CD4-positive, CD25-positive, alpha-beta regulatory T cell (primary cell): Measurements from ENCODE around the gene SH3BP1. TPM values are rescaled to one million over a fixed set of nuclear protein-coding genes. Genes with fewer than 3 reads are reported as not detected.
"Not testable (repeated sequence)": the region's sequence is repeated elsewhere in the genome, so short reads cannot be mapped to it uniquely, and the experiment has no call there.

ENCODE experiments used
- ATAC-seq, 2 donors: fragments of 150-1000 bp; cut with Tn5 transposase; one replicate each; pipeline ENCODE4 v1.10.0; 2021; ENCODE audit warnings: low read depth in 2 of 2, moderate number of reproducible peaks in 2 of 2, moderate library complexity in 1 of 2
- DNase-seq, 3 donors: peaks; one replicate each; pipeline versions ENCODE4 v3.0.0 to v3.0.0-alpha.2; 2012 to 2022; ENCODE audit warnings: mixed read lengths in 1 of 3
- H3K27ac ChIP-seq: one replicate; pipeline ENCODE4 v1.7.0; 2013; ENCODE audit warnings: mild to moderate bottlenecking, low read length; ENCODE audit not compliant: insufficient read depth, poor library complexity, severe bottlenecking
- H3K27me3 ChIP-seq: one replicate; pipeline ENCODE4 v1.7.0; 2013; ENCODE audit warnings: low read length; ENCODE audit not compliant: control insufficient read depth, insufficient read depth
- H3K36me3 ChIP-seq: one replicate; pipeline ENCODE4 v1.7.0; 2013; ENCODE audit warnings: mild to moderate bottlenecking, low read length, moderate library complexity; ENCODE audit not compliant: control insufficient read depth, insufficient read depth
- H3K4me1 ChIP-seq: 2 replicates; pipeline ENCODE4 v1.7.0; 2013; ENCODE audit warnings: mild to moderate bottlenecking, low read length; ENCODE audit not compliant: insufficient read depth, control insufficient read depth, poor library complexity, severe bottlenecking
- H3K4me3 ChIP-seq: one replicate; pipeline ENCODE4 v1.7.0; 2013; ENCODE audit warnings: low read depth, mild to moderate bottlenecking, low read length, moderate library complexity
- H3K9me3 ChIP-seq, 2 experiments: 1 replicate in 1 of 2; 2 replicates in 1 of 2; pipeline ENCODE4 v1.7.0; 2013; ENCODE audit warnings: low read length in 2 of 2, mild to moderate bottlenecking in 1 of 2, moderate library complexity in 1 of 2; ENCODE audit not compliant: control insufficient read depth in 2 of 2
- H3K27ac Mint-ChIP-seq, 3 donors: one replicate each; pipeline ENCODE4 v1.8.0; 2020 to 2022; ENCODE audit warnings: mild to moderate bottlenecking in 3 of 3, mixed read lengths in 3 of 3, moderate library complexity in 2 of 3
- H3K27me3 Mint-ChIP-seq: one replicate; pipeline ENCODE4 v1.8.0; 2022; ENCODE audit warnings: mild to moderate bottlenecking, mixed read lengths
- H3K36me3 Mint-ChIP-seq: one replicate; pipeline ENCODE4 v1.8.0; 2020; ENCODE audit warnings: mixed read lengths
- H3K4me1 Mint-ChIP-seq, 4 donors: one replicate each; pipeline ENCODE4 v1.8.0; 2020 to 2022; ENCODE audit warnings: mixed read lengths in 4 of 4, mild to moderate bottlenecking in 1 of 4
- H3K4me3 Mint-ChIP-seq, 4 donors: one replicate each; pipeline ENCODE4 v1.8.0; 2020 to 2022; ENCODE audit warnings: mild to moderate bottlenecking in 4 of 4, mixed read lengths in 4 of 4, moderate library complexity in 3 of 4
- H3K9me3 Mint-ChIP-seq, 7 donors: one replicate each; pipeline ENCODE4 v1.8.0; 2020 to 2022; ENCODE audit warnings: mixed read lengths in 7 of 7, mild to moderate bottlenecking in 3 of 7, moderate library complexity in 2 of 7
- polyA plus RNA-seq, 4 donors: library from polyadenylated mRNA; unstranded; fragments of 300-500 nt; fragmentation: Illumina TruSeq; gene quantifications; one replicate each; pipeline ENCODE4 v1.2.3, GENCODE V29; 2021
- total RNA-seq: library from RNA; stranded (reverse); gene quantifications from one replicate; pipeline ENCODE4 v1.2.3, GENCODE V29; 2022

Gene SH3BP1
- total and polyA plus RNA-seq, 5 donors from 2014 or later: 10.1 to 126 (median 17.2) TPM

- H3K36me3 ChIP-seq: no peaks in the 10 kb centered on the region
- no peak overlapping the region for H3K27ac ChIP-seq
- Mint-ChIP-seq H3K36me3 (no peaks in the 10 kb centered on the region), H3K27ac (peak overlapping the region in 2 of 3 donors; percentile 49 to 60), H3K4me3 (peak overlapping the region in 1 of 4 donors; percentile 23), H3K4me1 (peaks cover 5 to 39% (median 27%) of the 10 kb centered on the region in 4 donors), H3K9me3 (peaks cover 0 to 2% (median 0%) of the 10 kb centered on the region in 7 donors), H3K27me3 (peaks cover 11% of the 10 kb centered on the region)
- H3K4me3 ChIP-seq: no peak overlapping the region
- H3K4me1 ChIP-seq: peaks cover 21% of the 10 kb centered on the region
- DNase-seq (no peak), ATAC-seq (no peak)
- H3K9me3 ChIP-seq: no peaks in the 10 kb centered on the region
- no peaks in the 10 kb centered on the region for H3K27me3 ChIP-seq
Measured at GRCh38 chr22:37601540-37602442, 37.7 kb upstream of the SH3BP1 start.

- not testable (repeated sequence) for DNase-seq, H3K9me3 Mint-ChIP-seq, H3K36me3 ChIP-seq, H3K27ac ChIP-seq, H3K36me3 Mint-ChIP-seq, H3K27me3 Mint-ChIP-seq, H3K9me3 ChIP-seq, H3K27ac Mint-ChIP-seq, H3K27me3 ChIP-seq, H3K4me3 ChIP-seq, ATAC-seq
- H3K4me1 ChIP-seq: peaks cover 30% of the 10 kb centered on the region
- H3K4me1 Mint-ChIP-seq: peaks cover 5 to 48% (median 31%) of the 10 kb centered on the region in 4 donors
- H3K4me3 Mint-ChIP-seq: peak overlapping the region in 1 of 4 donors; percentile 23
Measured at GRCh38 chr22:37602546-37603277, 36.8 kb upstream of the SH3BP1 start.

- peak overlapping the region in 3 of 4 donors; percentile 41 to 60 (median 44) for H3K4me3 Mint-ChIP-seq
- Histone ChIP-seq H3K9me3 (no peaks in the 10 kb centered on the region), H3K4me3 (no peak overlapping the region), H3K4me1 (peaks cover 34% of the 10 kb centered on the region), H3K27me3 (no peaks in the 10 kb centered on the region), H3K27ac (no peak overlapping the region), H3K36me3 (no peaks in the 10 kb centered on the region)
- H3K36me3 Mint-ChIP-seq: no peaks in the 10 kb centered on the region
- H3K9me3 Mint-ChIP-seq: peaks cover 0 to 3% (median 0%) of the 10 kb centered on the region in 7 donors
- H3K27me3 Mint-ChIP-seq: peaks cover 16% of the 10 kb centered on the region
- H3K4me1 Mint-ChIP-seq: peaks cover 5 to 58% (median 38%) of the 10 kb centered on the region in 4 donors
- no peak for DNase-seq
- no peak for ATAC-seq
- H3K27ac Mint-ChIP-seq: peak overlapping the region in 1 of 3 donors; percentile 64
Measured at GRCh38 chr22:37604074-37604473, 35.4 kb upstream of the SH3BP1 start.

- Histone ChIP-seq H3K4me1 (peaks cover 42% of the 10 kb centered on the region), H3K36me3 (no peaks in the 10 kb centered on the region), H3K27me3 (no peaks in the 10 kb centered on the region), H3K9me3 (no peaks in the 10 kb centered on the region), H3K4me3 (peak overlapping the region; percentile 15), H3K27ac (peak overlapping the region; percentile 48)
- Mint-ChIP-seq H3K9me3 (peaks cover 0 to 3% (median 0%) of the 10 kb centered on the region in 7 donors), H3K27ac (peak overlapping the region; percentile 58 to 80 (median 59)), H3K4me3 (peak overlapping the region; percentile 33 to 81 (median 70)), H3K4me1 (peaks cover 5 to 66% (median 43%) of the 10 kb centered on the region in 4 donors), H3K27me3 (peaks cover 16% of the 10 kb centered on the region), H3K36me3 (no peaks in the 10 kb centered on the region)
- ATAC-seq (peak in 1 of 2 donors; percentile 13), DNase-seq (peak; percentile 46 to 79 (median 73))
Measured at GRCh38 chr22:37604875-37605274, 34.6 kb upstream of the SH3BP1 start.

- no peaks in the 10 kb centered on the region for H3K36me3 ChIP-seq
Measured at GRCh38 chr22:37607010-37607934, 32.2 kb upstream of the SH3BP1 start.

GRCh38 chr22:37607935-37608476 is 31.5 kb upstream of the SH3BP1 start:
- H3K4me3 Mint-ChIP-seq: peak overlapping the region; percentile 85 to 98 (median 93)
- no peak for ATAC-seq
- Histone ChIP-seq H3K4me3 (peak overlapping the region; percentile 69), H3K4me1 (peaks cover 55% of the 10 kb centered on the region), H3K36me3 (no peaks in the 10 kb centered on the region), H3K9me3 (no peaks in the 10 kb centered on the region), H3K27ac (peak overlapping the region; percentile 97), H3K27me3 (no peaks in the 10 kb centered on the region)
- no peaks in the 10 kb centered on the region for H3K36me3 Mint-ChIP-seq
- peaks cover 0 to 3% (median 0%) of the 10 kb centered on the region in 7 donors for H3K9me3 Mint-ChIP-seq
- H3K27ac Mint-ChIP-seq: peak overlapping the region; percentile 95 to 98 (median 95)
- peaks cover 7% of the 10 kb centered on the region for H3K27me3 Mint-ChIP-seq
- no peak for DNase-seq
- peaks cover 5 to 67% (median 43%) of the 10 kb centered on the region in 4 donors for H3K4me1 Mint-ChIP-seq

More at GRCh38 chr22:37607010-37607934, 32.2 kb upstream of the SH3BP1 start:
- no peaks in the 10 kb centered on the region for H3K27me3 ChIP-seq
- Mint-ChIP-seq H3K9me3 (peaks cover 0 to 3% (median 0%) of the 10 kb centered on the region in 7 donors), H3K4me3 (peak overlapping the region; percentile 81 to 98 (median 87)), H3K27ac (peak overlapping the region; percentile 95 to 98 (median 95)), H3K4me1 (peaks cover 5 to 70% (median 47%) of the 10 kb centered on the region in 4 donors), H3K27me3 (peaks cover 12% of the 10 kb centered on the region), H3K36me3 (no peaks in the 10 kb centered on the region)
- peak; percentile 83 to 89 (median 88) for DNase-seq
- peak; percentile 9 to 16 for ATAC-seq
- H3K9me3 ChIP-seq: no peaks in the 10 kb centered on the region
- H3K4me1 ChIP-seq: peaks cover 55% of the 10 kb centered on the region
- H3K27ac ChIP-seq: peak overlapping the region; percentile 97
- peak overlapping the region; percentile 75 for H3K4me3 ChIP-seq
